Common myeloid progenitor, CD34-positive (primary cell): Measurements from ENCODE around the gene TMEM144.
"Not testable (repeated sequence)": the region's sequence is repeated elsewhere in the genome, so short reads cannot be mapped to it uniquely, and the experiment has no call there.

Source experiments
- CTCF ChIA-PET: fragments of 350-600 bp; sonication (Branson Sonifier 250); formaldehyde crosslinking; loops from one replicate; lab custom pipeline; 2021; ENCODE audit warnings: antibody characterized with exemption; lab: Charles Lee
- POLR2A ChIA-PET: fragments of 350-600 bp; sonication (Branson Sonifier 250); formaldehyde crosslinking; loops from one replicate; lab custom pipeline; 2021; ENCODE audit warnings: antibody characterized with exemption; lab: Charles Lee
- DNase-seq, 3 donors: peaks; one replicate each; pipeline versions ENCODE4 v3.0.0 to v3.0.0-alpha.2; 2013
- H3K27ac ChIP-seq, 2 experiments: 1 replicate in 1 of 2; 2 replicates in 1 of 2; pipeline ENCODE4 v1.7.0; 2013; ENCODE audit warnings: inconsistent platforms in 2 of 2, low read length in 2 of 2, mild to moderate bottlenecking in 2 of 2, low read depth in 1 of 2, moderate library complexity in 1 of 2; ENCODE audit not compliant: severe bottlenecking in 2 of 2, insufficient read depth in 1 of 2, poor library complexity in 1 of 2
- H3K27me3 ChIP-seq, 5 experiments: replicated peaks in 2 of 5; 1 replicate in 3 of 5; 2 replicates in 2 of 5; pipeline versions ENCODE4 v1.6.1 to v1.7.0; 2013; ENCODE audit warnings: low read length in 4 of 5, mild to moderate bottlenecking in 2 of 5, moderate library complexity in 2 of 5, inconsistent platforms in 1 of 5; ENCODE audit not compliant: insufficient read depth in 5 of 5, control insufficient read depth in 4 of 5
- H3K36me3 ChIP-seq, 4 experiments: 1 replicate in 2 of 4; 2 replicates in 2 of 4; pipeline versions ENCODE4 v1.6.1 to v1.7.0; 2013; ENCODE audit warnings: low read length in 3 of 4, control low read depth in 1 of 4, mild to moderate bottlenecking in 1 of 4; ENCODE audit not compliant: control insufficient read depth in 4 of 4, insufficient read depth in 4 of 4
- H3K4me1 ChIP-seq, 4 experiments: 1 replicate in 3 of 4; 2 replicates in 1 of 4; pipeline versions ENCODE4 v1.6.1 to v1.7.1; 2013; ENCODE audit warnings: low read length in 3 of 4, mild to moderate bottlenecking in 3 of 4, control low read depth in 1 of 4, inconsistent platforms in 1 of 4, moderate library complexity in 1 of 4; ENCODE audit not compliant: control insufficient read depth in 4 of 4, insufficient read depth in 4 of 4; ENCODE audit errors: control extremely low read depth in 1 of 4
- H3K4me3 ChIP-seq, 7 experiments: 1 replicate in 4 of 7; 2 replicates in 3 of 7; pipeline versions ENCODE4 v1.5.1 to v1.7.0; 2013; ENCODE audit warnings: mild to moderate bottlenecking in 7 of 7, low read length in 6 of 7, moderate library complexity in 6 of 7, inconsistent platforms in 2 of 7, low read depth in 2 of 7, control low read depth in 1 of 7; ENCODE audit not compliant: insufficient read depth in 4 of 7, control insufficient read depth in 1 of 7; ENCODE audit errors: extremely low read depth in 1 of 7
- H3K9me3 ChIP-seq, 5 experiments: 1 replicate in 4 of 5; 2 replicates in 1 of 5; pipeline versions ENCODE4 v1.6.1 to v1.7.1; 2013; ENCODE audit warnings: low read length in 4 of 5, mild to moderate bottlenecking in 2 of 5, inconsistent platforms in 1 of 5, low read depth in 1 of 5, moderate library complexity in 1 of 5; ENCODE audit not compliant: control insufficient read depth in 4 of 5, insufficient read depth in 2 of 5; ENCODE audit errors: control extremely low read depth in 1 of 5
- WGBS: methylation state at CpG from one replicate; pipeline ENCODE4 v1.1.5; 2013; ENCODE audit not compliant: insufficient coverage; 5-methylcytosine and 5-hydroxymethylcytosine counted together

TMEM144 gene

GRCh38 chr4:158268553-158268952, 58.3 kb downstream of the TMEM144 start:
- POLR2A ChIA-PET = no interaction called here
- Histone ChIP-seq H3K4me1 (no peaks in the 10 kb centered on the region), H3K9me3 (no peaks in the 10 kb centered on the region), H3K27ac (no peak overlapping the region), H3K36me3 (no peaks in the 10 kb centered on the region), H3K4me3 (no peak overlapping the region), H3K27me3 (no peaks in the 10 kb centered on the region)
- WGBS = 100% methylated on average over 1 of the region's 2 CpGs
- CTCF ChIA-PET = interaction anchor here (1.2 kb wide), 1 partner anchor 357 kb away, joined by 3 read pairs; no protein-coding TSS in a partner anchor
- no peak for DNase-seq

DNA sequence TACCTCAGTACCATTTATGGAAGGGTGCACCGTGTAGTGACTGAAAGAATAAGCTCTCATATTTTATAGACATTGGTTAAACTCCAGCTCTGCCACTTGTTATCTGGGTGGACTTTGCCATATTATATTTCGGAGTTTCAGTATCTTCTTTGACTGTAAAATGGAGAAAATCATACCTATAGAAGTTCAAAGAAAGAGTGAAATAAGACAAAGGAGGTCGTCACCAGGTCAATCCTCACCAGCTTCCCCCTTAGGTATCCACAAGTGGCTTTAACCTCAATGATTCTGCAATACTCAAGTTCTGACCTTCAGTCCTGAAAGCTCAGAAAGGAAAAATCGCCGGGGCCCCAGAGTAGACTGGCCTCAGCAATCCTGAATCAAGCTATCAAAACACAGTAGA, 64.3 kb downstream of the TMEM144 start:
- CTCF ChIA-PET = interaction anchor here (0.8 to 1.5 kb wide), 4 partner anchors 12 to 350 kb away, joined by 3 to 4 read pairs (median 3); no protein-coding TSS in a partner anchor
- no peaks in the 10 kb centered on the region for H3K9me3 ChIP-seq
- no peaks in the 10 kb centered on the region for H3K36me3 ChIP-seq
- H3K4me1 ChIP-seq = no peaks in the 10 kb centered on the region
- H3K27ac ChIP-seq = no peak overlapping the region
- WGBS = 83% methylated on average over 2 of the region's 5 CpGs
- no peaks in the 10 kb centered on the region for H3K27me3 ChIP-seq
- POLR2A ChIA-PET = no interaction called here
- no peak overlapping the region for H3K4me3 ChIP-seq
- no peak for DNase-seq

- POLR2A ChIA-PET = no interaction called here
- Histone ChIP-seq H3K27me3 (no peaks in the 10 kb centered on the region), H3K4me3 (no peak overlapping the region), H3K36me3 (no peaks in the 10 kb centered on the region), H3K27ac (no peak overlapping the region), H3K9me3 (no peaks in the 10 kb centered on the region), H3K4me1 (no peaks in the 10 kb centered on the region)
- DNase-seq = no peak
- 100% methylated on average over 5 of the region's 8 CpGs for whole genome bisulfite sequencing
- CTCF ChIA-PET = no interaction called here
Observed at GRCh38 chr4:158277558-158277957, 67.3 kb downstream of the TMEM144 start.

DNA sequence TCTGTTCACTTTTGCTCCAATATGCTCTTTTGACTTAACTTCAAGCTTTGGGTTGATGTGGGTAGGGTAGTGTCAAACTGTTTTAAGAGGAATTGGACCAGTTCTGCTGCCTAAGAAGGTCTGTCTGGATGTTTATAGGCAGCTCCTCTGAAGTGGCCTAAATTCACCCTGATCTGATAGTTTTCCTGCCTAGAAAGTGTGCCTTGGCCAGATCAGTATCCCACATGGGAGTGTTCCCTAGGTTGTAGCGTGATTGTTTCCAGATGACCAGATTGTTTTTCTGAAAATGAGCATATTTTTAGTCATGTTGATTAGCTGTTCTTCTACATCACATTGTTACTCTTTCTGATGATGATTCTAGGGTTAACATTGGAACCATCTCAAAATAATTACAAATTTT, 68.8 kb downstream of the TMEM144 start:
- H3K27ac ChIP-seq, H3K4me1 ChIP-seq, H3K4me3 ChIP-seq, POLR2A ChIA-PET, H3K27me3 ChIP-seq, DNase-seq, H3K9me3 ChIP-seq, CTCF ChIA-PET, H3K36me3 ChIP-seq: not testable (repeated sequence)
- no CpG with 5 or more reads among the region's 1 CpG for WGBS

GRCh38 chr4:158280856-158281255, 70.6 kb downstream of the TMEM144 start:
- H3K4me1 ChIP-seq = no peaks in the 10 kb centered on the region
- H3K36me3 ChIP-seq = no peaks in the 10 kb centered on the region
- WGBS = 100% methylated on average over 1 of the region's 5 CpGs
- no peak for DNase-seq
- CTCF ChIA-PET = interaction anchor here (1.9 kb wide), 1 partner anchor 21 kb away, joined by 4 read pairs; no protein-coding TSS in a partner anchor
- H3K9me3 ChIP-seq = no peaks in the 10 kb centered on the region
- POLR2A ChIA-PET = no interaction called here
- H3K27ac ChIP-seq = no peak overlapping the region
- no peaks in the 10 kb centered on the region for H3K27me3 ChIP-seq
- no peak overlapping the region for H3K4me3 ChIP-seq

DNA sequence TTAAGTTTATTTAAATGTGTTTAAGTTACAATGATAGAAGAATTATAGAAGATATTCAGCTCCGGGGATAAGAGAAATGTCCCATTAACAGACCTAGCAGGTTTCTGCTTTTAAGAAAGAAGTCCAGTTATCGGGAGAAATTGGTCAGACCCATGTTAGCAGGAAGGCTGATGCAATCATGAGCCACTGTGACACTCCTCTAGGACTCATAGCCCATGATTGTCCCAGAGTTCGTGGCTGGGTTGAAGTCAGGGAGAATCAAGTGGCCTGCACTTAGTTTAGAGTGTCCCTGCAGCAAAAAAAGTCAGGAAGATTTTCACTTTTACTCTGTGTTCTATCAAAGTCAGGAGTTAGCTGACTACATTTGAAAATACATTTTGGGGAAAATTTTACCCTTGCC, 72.0 kb downstream of the TMEM144 start:
- CTCF ChIA-PET = interaction anchor here (1.9 kb wide), 1 partner anchor 20 kb away, joined by 4 read pairs; no protein-coding TSS in a partner anchor
- Histone ChIP-seq H3K9me3 (no peaks in the 10 kb centered on the region), H3K4me1 (no peaks in the 10 kb centered on the region), H3K36me3 (no peaks in the 10 kb centered on the region), H3K27me3 (no peaks in the 10 kb centered on the region), H3K4me3 (no peak overlapping the region), H3K27ac (no peak overlapping the region)
- POLR2A ChIA-PET = no interaction called here
- 100% methylated on average over 3 of the region's 3 CpGs for WGBS
- no peak for DNase-seq

- no peak for DNase-seq
- ChIA-PET CTCF (no interaction called here), POLR2A (no interaction called here)
- H3K27me3 ChIP-seq = no peaks in the 10 kb centered on the region
- no peak overlapping the region for H3K4me3 ChIP-seq
- H3K9me3 ChIP-seq = no peaks in the 10 kb centered on the region
- 100% methylated on average over 4 of the region's 6 CpGs for WGBS
- H3K36me3 ChIP-seq = no peaks in the 10 kb centered on the region
- H3K27ac ChIP-seq = no peak overlapping the region
- no peaks in the 10 kb centered on the region for H3K4me1 ChIP-seq
Observed at GRCh38 chr4:158285429-158286216, 75.3 kb downstream of the TMEM144 start.
